Mucosa of descending colon (tissue), 3 donors: ENCODE data around the gene PPP3CA. TPM values are rescaled to one million over a fixed set of nuclear protein-coding genes. Genes with fewer than 3 reads are reported as not detected.

Source experiments
- ATAC-seq: fragments of 200-7000 bp; cut with Tn5 transposase; one replicate; pipeline ENCODE4 v1.9.1; 2020; ENCODE audit warnings: mild to moderate bottlenecking, moderate library complexity
- DNase-seq, 3 donors: peaks; one replicate each; pipeline ENCODE4 v3.0.0-alpha.2; 2020
- H3K36me3 ChIP-seq: fragments of 200-600 bp; one replicate; pipeline ENCODE4 v1.8.0; 2021; ENCODE audit warnings: low read depth, mild to moderate bottlenecking
- H3K4me1 ChIP-seq: fragments of 200-600 bp; one replicate; pipeline ENCODE4 v1.8.0; 2021; ENCODE audit warnings: low read depth, mild to moderate bottlenecking
- H3K4me3 ChIP-seq: fragments of 200-600 bp; one replicate; pipeline ENCODE4 v1.8.0; 2021; ENCODE audit warnings: mild to moderate bottlenecking
- H3K9me3 ChIP-seq: fragments of 200-600 bp; one replicate; pipeline ENCODE4 v1.8.0; 2021; ENCODE audit warnings: mild to moderate bottlenecking
- CTCF ChIP-seq: fragments of 200-600 bp; IDR thresholded peaks from one replicate; pipeline ENCODE4 v1.8.0; 2022; ENCODE audit warnings: antibody characterized with exemption, mild to moderate bottlenecking
- intact Hi-C, 2 donors: fragments of 100-400 bp; cut with DNase I in 1 of 2; cut with micrococcal nuclease in 1 of 2; formaldehyde crosslinking; loops; one replicate each; pipeline versions ENCODE4 v1.11.0 to v1.11.1; 2022; cut with DNase I, micrococcal nuclease
- total RNA-seq, 3 donors: library from RNA; stranded (reverse); fragmentation: NEBNext Ultra II Directional in 2 of 3; extraction: Animal tissue kit (Norgen Biotek cat#: 25700) in 2 of 3; gene quantifications; one replicate each; pipeline versions ENCODE4 v1.2.1 to v1.2.4, GENCODE V29; 2021 to 2023
- donor health status: DM: no; HTN: no; CAD: no; lungs with moderate emphysema.
- donor health status: DM: no; HTN: no; CAD: no.
- donor health status: DM: no; HTN: yes; CAD: no.

The PPP3CA gene
- total RNA-seq, 3 donors from 2014 or later = 38.3 to 47.6 (median 40.4) TPM

GRCh38 chr4:101332424-101332823 is 14.9 kb downstream of the PPP3CA start:
- no peaks in the 10 kb centered on the region for H3K4me1 ChIP-seq
- ATAC-seq (no peak), DNase-seq (no peak)
- intact Hi-C loops = no loop called here
- no peaks in the 10 kb centered on the region for H3K36me3 ChIP-seq
- no peak for TF ChIP-seq CTCF
- no peaks in the 10 kb centered on the region for H3K9me3 ChIP-seq
- H3K4me3 ChIP-seq = no peak overlapping the region

- no peaks in the 10 kb centered on the region for H3K4me1 ChIP-seq
- H3K9me3 ChIP-seq = no peaks in the 10 kb centered on the region
- no peak for TF ChIP-seq CTCF
- ATAC-seq = no peak
- no peak for DNase-seq
- intact Hi-C loops = no loop called here
- H3K36me3 ChIP-seq = no peaks in the 10 kb centered on the region
- H3K4me3 ChIP-seq = no peak overlapping the region
Measured at GRCh38 chr4:101331017-101331416, 16.3 kb downstream of the PPP3CA start.

- Histone ChIP-seq H3K9me3 (no peaks in the 10 kb centered on the region), H3K4me3 (no peak overlapping the region), H3K4me1 (no peaks in the 10 kb centered on the region), H3K36me3 (no peaks in the 10 kb centered on the region)
- ATAC-seq (no peak), DNase-seq (no peak)
- no peak for TF ChIP-seq CTCF
- intact Hi-C loops = no loop called here
Measured at GRCh38 chr4:101329592-101329991, 17.7 kb downstream of the PPP3CA start.

GRCh38 chr4:101328063-101328602 is 19.2 kb downstream of the PPP3CA start:
- no peak for DNase-seq
- H3K9me3 ChIP-seq = no peaks in the 10 kb centered on the region
- ATAC-seq = peak; percentile 27
- TF ChIP-seq CTCF = no peak
- no peak overlapping the region for H3K4me3 ChIP-seq
- intact Hi-C loops = no loop called here
- no peaks in the 10 kb centered on the region for H3K4me1 ChIP-seq
- H3K36me3 ChIP-seq = no peaks in the 10 kb centered on the region

- DNase-seq = no peak
- Histone ChIP-seq H3K4me3 (no peak overlapping the region), H3K9me3 (no peaks in the 10 kb centered on the region), H3K4me1 (no peaks in the 10 kb centered on the region), H3K36me3 (no peaks in the 10 kb centered on the region)
- no peak for TF ChIP-seq CTCF
- intact Hi-C loops = no loop called here
- ATAC-seq = no peak
Measured at GRCh38 chr4:101326576-101326975, 20.8 kb downstream of the PPP3CA start.

GRCh38 chr4:101322743-101323142 is 24.6 kb downstream of the PPP3CA start:
- H3K4me1 ChIP-seq = no peaks in the 10 kb centered on the region
- H3K4me3 ChIP-seq = no peak overlapping the region
- ATAC-seq (no peak), DNase-seq (no peak)
- intact Hi-C loops = no loop called here
- no peaks in the 10 kb centered on the region for H3K9me3 ChIP-seq
- TF ChIP-seq CTCF = no peak
- no peaks in the 10 kb centered on the region for H3K36me3 ChIP-seq
